ENCODE measurements around the gene DHRS7B.

DNA sequence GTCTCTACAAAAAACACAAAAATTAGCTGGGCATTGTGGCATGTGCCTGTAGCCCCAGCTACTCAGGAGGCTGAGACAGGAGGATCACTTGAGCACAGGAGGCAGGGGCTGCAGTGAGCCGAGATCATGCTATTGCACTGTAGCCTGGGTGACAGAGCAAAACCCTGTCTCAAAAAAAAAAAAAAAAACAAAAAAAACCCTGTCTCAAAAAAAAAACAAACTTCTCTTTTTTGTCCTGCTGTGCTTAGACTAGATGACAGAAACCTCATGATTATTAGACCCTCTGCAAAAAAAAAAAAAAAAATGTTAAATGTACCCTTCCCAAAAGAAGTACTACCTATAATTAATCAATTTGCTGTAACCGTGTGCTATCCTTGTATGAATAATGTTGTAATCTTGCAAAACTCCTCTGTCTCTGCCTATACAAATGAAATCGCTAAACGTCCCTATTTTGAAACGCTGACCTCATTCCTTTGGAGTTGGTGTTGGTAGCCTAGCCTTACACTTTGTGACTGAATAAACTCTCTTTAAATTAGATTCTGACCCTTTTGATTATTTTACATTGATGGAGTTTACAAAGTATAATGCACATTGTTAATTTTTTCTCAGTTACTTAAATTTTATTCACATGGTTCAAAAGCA, 13.6 kb upstream of the DHRS7B start:
- TF ChIP-seq U2AF1 (optimal IDR thresholded peaks at IDR 0.05; ENCODE audit: low read depth, low read length) (no peak), FOXK2 (IDR thresholded peaks at IDR 0.05) (no peak), CHD2 (IDR thresholded peaks at IDR 0.05; ENCODE audit: low read depth, low read length) (no peak), POLR2AphosphoS5 (IDR thresholded peaks at IDR 0.05; ENCODE audit: low read depth, low read length) (no peak), ELF1 (CRISPR knock-in tag; IDR thresholded peaks at IDR 0.05) (no peak), RNF2 (conservative IDR thresholded peaks at IDR 0.05; ENCODE audit: low read depth) (no peak), POGZ (CRISPR knock-in tag; IDR thresholded peaks at IDR 0.05) (no peak), TARDBP (CRISPR knock-in tag; IDR thresholded peaks at IDR 0.05) (no peak), RORA (CRISPR knock-in tag; IDR thresholded peaks at IDR 0.05) (no peak), NFE2 (CRISPR knock-in tag; IDR thresholded peaks at IDR 0.05) (no peak)
- TF ChIP-seq, protein P1, sequence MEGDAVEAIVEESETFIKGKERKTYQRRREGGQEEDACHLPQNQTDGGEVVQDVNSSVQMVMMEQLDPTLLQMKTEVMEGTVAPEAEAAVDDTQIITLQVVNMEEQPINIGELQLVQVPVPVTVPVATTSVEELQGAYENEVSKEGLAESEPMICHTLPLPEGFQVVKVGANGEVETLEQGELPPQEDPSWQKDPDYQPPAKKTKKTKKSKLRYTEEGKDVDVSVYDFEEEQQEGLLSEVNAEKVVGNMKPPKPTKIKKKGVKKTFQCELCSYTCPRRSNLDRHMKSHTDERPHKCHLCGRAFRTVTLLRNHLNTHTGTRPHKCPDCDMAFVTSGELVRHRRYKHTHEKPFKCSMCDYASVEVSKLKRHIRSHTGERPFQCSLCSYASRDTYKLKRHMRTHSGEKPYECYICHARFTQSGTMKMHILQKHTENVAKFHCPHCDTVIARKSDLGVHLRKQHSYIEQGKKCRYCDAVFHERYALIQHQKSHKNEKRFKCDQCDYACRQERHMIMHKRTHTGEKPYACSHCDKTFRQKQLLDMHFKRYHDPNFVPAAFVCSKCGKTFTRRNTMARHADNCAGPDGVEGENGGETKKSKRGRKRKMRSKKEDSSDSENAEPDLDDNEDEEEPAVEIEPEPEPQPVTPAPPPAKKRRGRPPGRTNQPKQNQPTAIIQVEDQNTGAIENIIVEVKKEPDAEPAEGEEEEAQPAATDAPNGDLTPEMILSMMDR (CRISPR knock-in tag; IDR thresholded peaks at IDR 0.05) = no peak
